A549 (cell line): ENCODE data around the gene SEC16A. TPM values are rescaled to one million over a fixed set of nuclear protein-coding genes. Genes with fewer than 3 reads are reported as not detected.

ENCODE experiments used
- polyA plus RNA-seq, 4 experiments: library from polyadenylated mRNA; depleted of rRNA in 3 of 4; stranded (reverse); fragments of >200 nt; fragmentation: RNase III in 1 of 4; extraction: RNeasy Plus Mini Kit Qiagen cat#74134 plus additional on column Dnase treatment in 1 of 4; gene quantifications; 2 replicates in 3 of 4; 3 replicates in 1 of 4; pipeline ENCODE4 v1.2.3, GENCODE V29; 2011 to 2017
- small RNA-seq, 6 experiments: library from RNA; depleted of rRNA; stranded (forward); fragments of <200 nt; gene quantifications; one replicate each; pipeline ENCODE3, GENCODE V24; 2012

SEC16A gene
- polyA plus RNA-seq, 2 of the 4 experiments (the other 2 are of a cell fraction), result 24.2 to 38.0 TPM

Small RNA genes within 50 kb of the gene (small RNA-seq; reads per million reads assigned to genes)
- gene MIR4673, result 0 reads per million in 6 experiments

Other genes starting within 250 kb of the SEC16A start
- gene QSOX2, start 237.2 kb downstream of the SEC16A start, polyA plus RNA-seq (2011; rRNA removed), result 29.5 and 30.2 TPM in 2 replicates
- 22.3 to 23.0 TPM (median 22.9 TPM) in 3 replicates for gene QSOX2, start 237.2 kb downstream of the SEC16A start, polyA plus RNA-seq (2017; fragmentation: RNase III; extraction: RNeasy Plus Mini Kit Qiagen cat#74134 plus additional on column Dnase treatment)
- gene CCDC187, start 178.9 kb downstream of the SEC16A start, polyA plus RNA-seq (2011; rRNA removed), result under 0.01 and 0.03 TPM in 2 replicates
- 0.03 TPM in 1 of 3 replicates, not detected in the others for gene CCDC187, start 178.9 kb downstream of the SEC16A start, polyA plus RNA-seq (2017; fragmentation: RNase III; extraction: RNeasy Plus Mini Kit Qiagen cat#74134 plus additional on column Dnase treatment)
- gene GPSM1, start 155.5 kb downstream of the SEC16A start, polyA plus RNA-seq (2011; rRNA removed), result 2.1 TPM in 2 replicates
- gene GPSM1, start 155.5 kb downstream of the SEC16A start, polyA plus RNA-seq (2017; fragmentation: RNase III; extraction: RNeasy Plus Mini Kit Qiagen cat#74134 plus additional on column Dnase treatment), result 8.2 to 9.9 TPM (median 8.8 TPM) in 3 replicates
- 5.1 and 8.0 TPM in 2 replicates for gene DNLZ, start 119.3 kb downstream of the SEC16A start, polyA plus RNA-seq (2011; rRNA removed)
- 19.0 to 19.9 TPM (median 19.1 TPM) in 3 replicates for gene DNLZ, start 119.3 kb downstream of the SEC16A start, polyA plus RNA-seq (2017; fragmentation: RNase III; extraction: RNeasy Plus Mini Kit Qiagen cat#74134 plus additional on column Dnase treatment)
- 0.21 and 0.25 TPM in 2 replicates for gene CARD9, start 109.4 kb downstream of the SEC16A start, polyA plus RNA-seq (2011; rRNA removed)
- 0.94 to 1.2 TPM (median 0.94 TPM) in 3 replicates for gene CARD9, start 109.4 kb downstream of the SEC16A start, polyA plus RNA-seq (2017; fragmentation: RNase III; extraction: RNeasy Plus Mini Kit Qiagen cat#74134 plus additional on column Dnase treatment)
- 2.7 and 3.1 TPM in 2 replicates for gene SNAPC4, start 82.9 kb downstream of the SEC16A start, polyA plus RNA-seq (2011; rRNA removed)
- gene SNAPC4, start 82.9 kb downstream of the SEC16A start, polyA plus RNA-seq (2017; fragmentation: RNase III; extraction: RNeasy Plus Mini Kit Qiagen cat#74134 plus additional on column Dnase treatment), result 10.1 to 10.8 TPM (median 10.3 TPM) in 3 replicates
- 69.0 and 75.8 TPM in 2 replicates for gene ENTR1, start 72.4 kb downstream of the SEC16A start, polyA plus RNA-seq (2011; rRNA removed)
- 63.8 to 67.4 TPM (median 66.7 TPM) in 3 replicates for gene ENTR1, start 72.4 kb downstream of the SEC16A start, polyA plus RNA-seq (2017; fragmentation: RNase III; extraction: RNeasy Plus Mini Kit Qiagen cat#74134 plus additional on column Dnase treatment)
- gene PMPCA, start 72.4 kb downstream of the SEC16A start, polyA plus RNA-seq (2011; rRNA removed), result 53.4 and 71.1 TPM in 2 replicates
- 83.0 to 101 TPM (median 89.2 TPM) in 3 replicates for gene PMPCA, start 72.4 kb downstream of the SEC16A start, polyA plus RNA-seq (2017; fragmentation: RNase III; extraction: RNeasy Plus Mini Kit Qiagen cat#74134 plus additional on column Dnase treatment)
- gene INPP5E, start 43.2 kb downstream of the SEC16A start, polyA plus RNA-seq (2011; rRNA removed), result 5.2 and 5.8 TPM in 2 replicates
- gene INPP5E, start 43.2 kb downstream of the SEC16A start, polyA plus RNA-seq (2017; fragmentation: RNase III; extraction: RNeasy Plus Mini Kit Qiagen cat#74134 plus additional on column Dnase treatment), result 9.8 to 12.4 TPM (median 11.2 TPM) in 3 replicates
- gene NOTCH1, start 63.0 kb upstream of the SEC16A start, polyA plus RNA-seq (2011; rRNA removed), result 0.88 and 1.2 TPM in 2 replicates
- 4.6 to 6.4 TPM (median 5.7 TPM) in 3 replicates for gene NOTCH1, start 63.0 kb upstream of the SEC16A start, polyA plus RNA-seq (2017; fragmentation: RNase III; extraction: RNeasy Plus Mini Kit Qiagen cat#74134 plus additional on column Dnase treatment)
- 15.3 and 19.9 TPM in 2 replicates for gene EGFL7, start 179.9 kb upstream of the SEC16A start, polyA plus RNA-seq (2011; rRNA removed)
- gene EGFL7, start 179.9 kb upstream of the SEC16A start, polyA plus RNA-seq (2017; fragmentation: RNase III; extraction: RNeasy Plus Mini Kit Qiagen cat#74134 plus additional on column Dnase treatment), result 28.9 to 34.4 TPM (median 32.3 TPM) in 3 replicates
- gene AGPAT2, start 204.4 kb upstream of the SEC16A start, polyA plus RNA-seq (2011; rRNA removed), result 32.3 and 38.6 TPM in 2 replicates
- 44.3 to 49.5 TPM (median 46.3 TPM) in 3 replicates for gene AGPAT2, start 204.4 kb upstream of the SEC16A start, polyA plus RNA-seq (2017; fragmentation: RNase III; extraction: RNeasy Plus Mini Kit Qiagen cat#74134 plus additional on column Dnase treatment)
- 6.7 and 8.8 TPM in 2 replicates for gene DIPK1B, start 229.5 kb upstream of the SEC16A start, polyA plus RNA-seq (2011; rRNA removed)
- gene DIPK1B, start 229.5 kb upstream of the SEC16A start, polyA plus RNA-seq (2017; fragmentation: RNase III; extraction: RNeasy Plus Mini Kit Qiagen cat#74134 plus additional on column Dnase treatment), result 6.0 to 8.2 TPM (median 6.7 TPM) in 3 replicates